ENCODE data around the gene LARGE1.

The LARGE1 gene

GRCh38 chr22:33653532-33654063 lies 266.7 kb downstream of the LARGE1 start:
- H3K4me1 ChIP-seq, result no peaks in the 10 kb centered on the region
- no peaks in the 10 kb centered on the region for H3K9me3 ChIP-seq

GRCh38 chr22:33652615-33653014 lies 267.7 kb downstream of the LARGE1 start:
- Histone ChIP-seq H3K36me3 (no peaks in the 10 kb centered on the region), H3K4me3 (ENCODE audit: low read depth, low read length) (no peak overlapping the region), H3K27me3 (no peaks in the 10 kb centered on the region), H3K4me1 (no peaks in the 10 kb centered on the region), H3K9me3 (no peaks in the 10 kb centered on the region)
- TF ChIP-seq CTCF (IDR thresholded peaks at IDR 0.05; ENCODE audit: low read depth, low read length), result no peak
- no peak for DNase-seq

More at GRCh38 chr22:33653532-33654063, 266.7 kb downstream of the LARGE1 start:
- Histone ChIP-seq H3K27me3 (no peaks in the 10 kb centered on the region), H3K36me3 (no peaks in the 10 kb centered on the region), H3K4me3 (ENCODE audit: low read depth, low read length) (no peak overlapping the region)
- TF ChIP-seq CTCF (IDR thresholded peaks at IDR 0.05; ENCODE audit: low read depth, low read length), result no peak
- no peak for DNase-seq

- no peak for TF ChIP-seq CTCF (IDR thresholded peaks at IDR 0.05; ENCODE audit: low read depth, low read length)
- no peaks in the 10 kb centered on the region for H3K27me3 ChIP-seq
- DNase-seq, result no peak
- H3K9me3 ChIP-seq, result no peaks in the 10 kb centered on the region
- H3K4me3 ChIP-seq (ENCODE audit: low read depth, low read length), result no peak overlapping the region
- no peaks in the 10 kb centered on the region for H3K4me1 ChIP-seq
- H3K36me3 ChIP-seq, result no peaks in the 10 kb centered on the region
Measured at GRCh38 chr22:33650244-33650643, 270.0 kb downstream of the LARGE1 start.

- Histone ChIP-seq H3K27me3 (no peaks in the 10 kb centered on the region), H3K4me3 (ENCODE audit: low read depth, low read length) (no peak overlapping the region), H3K9me3 (no peaks in the 10 kb centered on the region), H3K36me3 (no peaks in the 10 kb centered on the region), H3K4me1 (no peaks in the 10 kb centered on the region)
- no peak for TF ChIP-seq CTCF (IDR thresholded peaks at IDR 0.05; ENCODE audit: low read depth, low read length)
- DNase-seq, result no peak
Measured at GRCh38 chr22:33648478-33648877, 271.8 kb downstream of the LARGE1 start.

- no peak overlapping the region for H3K4me3 ChIP-seq (ENCODE audit: low read depth, low read length)
- H3K4me1 ChIP-seq, result no peaks in the 10 kb centered on the region
- H3K27me3 ChIP-seq, result no peaks in the 10 kb centered on the region
- no peak for DNase-seq
- H3K9me3 ChIP-seq, result no peaks in the 10 kb centered on the region; the same call in 1 of the 2 replicates
- no peak for TF ChIP-seq CTCF (IDR thresholded peaks at IDR 0.05; ENCODE audit: low read depth, low read length)
- no peaks in the 10 kb centered on the region for H3K36me3 ChIP-seq
Measured at GRCh38 chr22:33640900-33641299, 279.4 kb downstream of the LARGE1 start.

GRCh38 chr22:33639588-33640254 lies 280.6 kb downstream of the LARGE1 start:
- no peaks in the 10 kb centered on the region for H3K4me1 ChIP-seq
- H3K27me3 ChIP-seq, result no peaks in the 10 kb centered on the region
- no peaks in the 10 kb centered on the region; the same call in 1 of the 2 replicates for H3K9me3 ChIP-seq
- TF ChIP-seq CTCF (IDR thresholded peaks at IDR 0.05; ENCODE audit: low read depth, low read length), result no peak
- no peaks in the 10 kb centered on the region for H3K36me3 ChIP-seq
- no peak overlapping the region for H3K4me3 ChIP-seq (ENCODE audit: low read depth, low read length)
- no peak for DNase-seq

Measured in BE2C (cell line).